ENCODE measurements around the gene POU2F2.

Gene POU2F2

GRCh38 chr19:42095142-42095813 is 37.0 kb downstream of the POU2F2 start:
- no peak for TF ChIP-seq CTCF (IDR thresholded peaks at IDR 0.05)
- H3K4me1 ChIP-seq, result no peaks in the 10 kb centered on the region
- H3K4me2 ChIP-seq (ENCODE audit: low read length), result no peak overlapping the region
- no peak overlapping the region for H3K4me3 ChIP-seq (ENCODE audit: low read depth, low read length)
- H3K79me2 ChIP-seq, result no peaks in the 10 kb centered on the region
- no peak overlapping the region for H2AFZ ChIP-seq
- H3K27ac ChIP-seq, result no peak overlapping the region
- H3K36me3 ChIP-seq (ENCODE audit: control insufficient read depth, insufficient read depth, low read length), result no peaks in the 10 kb centered on the region
- no peak overlapping the region for H3K9ac ChIP-seq
- no peaks in the 10 kb centered on the region for H3K9me3 ChIP-seq (ENCODE audit: control insufficient read depth, low read length)
- H3K27me3 ChIP-seq (ENCODE audit: control insufficient read depth, insufficient read depth, low read length), result no peaks in the 10 kb centered on the region

- Histone ChIP-seq H3K27ac (no peak overlapping the region), H3K79me2 (no peaks in the 10 kb centered on the region), H3K4me2 (ENCODE audit: low read length) (no peak overlapping the region), H3K9me3 (ENCODE audit: control insufficient read depth, low read length) (no peaks in the 10 kb centered on the region), H3K27me3 (ENCODE audit: control insufficient read depth, insufficient read depth, low read length) (no peaks in the 10 kb centered on the region), H3K4me3 (ENCODE audit: low read depth, low read length) (no peak overlapping the region), H3K9ac (no peak overlapping the region), H3K4me1 (no peaks in the 10 kb centered on the region), H3K36me3 (ENCODE audit: control insufficient read depth, insufficient read depth, low read length) (no peaks in the 10 kb centered on the region), H2AFZ (no peak overlapping the region)
- no peak for TF ChIP-seq CTCF (IDR thresholded peaks at IDR 0.05)
Observed at GRCh38 chr19:42093926-42094325, 38.3 kb downstream of the POU2F2 start.

GRCh38 chr19:42093505-42093904 is 38.7 kb downstream of the POU2F2 start:
- H3K4me3 ChIP-seq (ENCODE audit: low read depth, low read length), result no peak overlapping the region

GRCh38 chr19:42092350-42092749 is 39.9 kb downstream of the POU2F2 start:
- H3K4me1 ChIP-seq, result no peaks in the 10 kb centered on the region
- no peaks in the 10 kb centered on the region for H3K36me3 ChIP-seq (ENCODE audit: control insufficient read depth, insufficient read depth, low read length)
- H2AFZ ChIP-seq, result peak overlapping the region; percentile 46
- H3K4me2 ChIP-seq (ENCODE audit: low read length), result no peak overlapping the region
- H3K9me3 ChIP-seq (ENCODE audit: control insufficient read depth, low read length), result no peaks in the 10 kb centered on the region
- H3K79me2 ChIP-seq, result no peaks in the 10 kb centered on the region
- no peaks in the 10 kb centered on the region for H3K27me3 ChIP-seq (ENCODE audit: control insufficient read depth, insufficient read depth, low read length)
- no peak overlapping the region for H3K4me3 ChIP-seq (ENCODE audit: low read depth, low read length)
- H3K9ac ChIP-seq, result no peak overlapping the region
- TF ChIP-seq CTCF (IDR thresholded peaks at IDR 0.05), result peak; percentile 51
- no peak overlapping the region for H3K27ac ChIP-seq

More at GRCh38 chr19:42093505-42093904, 38.7 kb downstream of the POU2F2 start:
- Histone ChIP-seq H3K27ac (no peak overlapping the region), H3K9ac (no peak overlapping the region), H3K4me1 (no peaks in the 10 kb centered on the region), H3K4me2 (ENCODE audit: low read length) (no peak overlapping the region), H3K79me2 (no peaks in the 10 kb centered on the region), H3K36me3 (ENCODE audit: control insufficient read depth, insufficient read depth, low read length) (no peaks in the 10 kb centered on the region), H3K27me3 (ENCODE audit: control insufficient read depth, insufficient read depth, low read length) (no peaks in the 10 kb centered on the region), H3K9me3 (ENCODE audit: control insufficient read depth, low read length) (no peaks in the 10 kb centered on the region), H2AFZ (no peak overlapping the region)
- no peak for TF ChIP-seq CTCF (IDR thresholded peaks at IDR 0.05)

GRCh38 chr19:42091742-42092141 is 40.5 kb downstream of the POU2F2 start:
- Histone ChIP-seq H3K36me3 (ENCODE audit: control insufficient read depth, insufficient read depth, low read length) (no peaks in the 10 kb centered on the region), H2AFZ (no peak overlapping the region), H3K9ac (no peak overlapping the region), H3K9me3 (ENCODE audit: control insufficient read depth, low read length) (no peaks in the 10 kb centered on the region), H3K27me3 (ENCODE audit: control insufficient read depth, insufficient read depth, low read length) (no peaks in the 10 kb centered on the region), H3K27ac (no peak overlapping the region), H3K4me2 (ENCODE audit: low read length) (no peak overlapping the region), H3K4me1 (no peaks in the 10 kb centered on the region), H3K79me2 (no peaks in the 10 kb centered on the region), H3K4me3 (ENCODE audit: low read depth, low read length) (no peak overlapping the region)
- TF ChIP-seq CTCF (IDR thresholded peaks at IDR 0.05), result no peak
